GM19240 (cell line): ENCODE data around the gene KIR3DL3.
"Not testable (repeated sequence)": the region's sequence is repeated elsewhere in the genome, so short reads cannot be mapped to it uniquely, and the experiment has no call there.

Experiments used
- DNase-seq: peaks from one replicate; pipeline ENCODE4 v3.0.0; 2011; ENCODE audit warnings: low spot score; ENCODE audit not compliant: insufficient read length

KIR3DL3 gene

DNA sequence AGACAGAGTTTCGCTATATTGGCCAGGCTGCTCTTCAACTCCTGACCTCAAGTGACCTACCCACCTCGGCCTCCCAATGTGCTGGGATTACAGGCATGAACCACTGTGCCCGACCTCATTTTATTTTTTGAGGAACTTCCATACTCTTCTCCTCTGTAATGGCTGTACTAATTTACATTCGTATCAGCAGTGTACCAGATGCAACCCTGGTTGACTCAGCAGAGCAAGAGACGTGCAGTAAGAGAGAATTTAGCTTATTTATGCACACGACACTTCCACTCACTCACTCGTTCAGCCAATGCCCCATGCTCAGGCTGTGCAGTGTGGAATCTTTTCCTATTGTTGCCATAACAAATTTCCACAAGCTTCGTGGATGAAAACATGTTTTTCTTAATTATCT is 6.9 kb downstream of the KIR3DL3 start:
- DNase-seq, result no peak

GRCh38 chr19:54738306-54738705 is 14.1 kb downstream of the KIR3DL3 start, which contains the start of gene KIR2DL3:
KIR2DL3 (plus strand) TSS chr19:54738513; CDS start chr19:54738546, 33 bp downstream.
- DNase-seq, result not testable (repeated sequence)

DNA sequence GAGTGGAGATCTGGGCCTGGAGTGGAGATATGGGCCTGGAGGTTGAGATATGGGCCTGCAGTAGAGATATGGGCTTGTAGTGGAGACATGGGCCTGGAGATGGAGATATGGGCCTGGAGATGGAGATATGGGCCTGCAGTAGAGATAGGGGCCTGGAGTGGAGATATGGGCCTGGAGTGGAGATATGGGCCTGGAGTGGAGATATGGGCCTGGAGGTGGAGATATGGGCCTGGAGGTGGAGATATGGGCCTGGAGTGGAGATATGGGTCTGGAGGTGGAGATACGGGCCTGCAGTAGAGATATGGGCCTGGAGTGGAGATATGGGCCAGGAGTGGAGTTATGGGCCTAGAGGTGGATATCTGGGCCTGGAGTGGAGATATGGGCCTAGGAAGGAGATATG is 14.5 kb downstream of the KIR3DL3 start:
- DNase-seq, result no peak

DNA sequence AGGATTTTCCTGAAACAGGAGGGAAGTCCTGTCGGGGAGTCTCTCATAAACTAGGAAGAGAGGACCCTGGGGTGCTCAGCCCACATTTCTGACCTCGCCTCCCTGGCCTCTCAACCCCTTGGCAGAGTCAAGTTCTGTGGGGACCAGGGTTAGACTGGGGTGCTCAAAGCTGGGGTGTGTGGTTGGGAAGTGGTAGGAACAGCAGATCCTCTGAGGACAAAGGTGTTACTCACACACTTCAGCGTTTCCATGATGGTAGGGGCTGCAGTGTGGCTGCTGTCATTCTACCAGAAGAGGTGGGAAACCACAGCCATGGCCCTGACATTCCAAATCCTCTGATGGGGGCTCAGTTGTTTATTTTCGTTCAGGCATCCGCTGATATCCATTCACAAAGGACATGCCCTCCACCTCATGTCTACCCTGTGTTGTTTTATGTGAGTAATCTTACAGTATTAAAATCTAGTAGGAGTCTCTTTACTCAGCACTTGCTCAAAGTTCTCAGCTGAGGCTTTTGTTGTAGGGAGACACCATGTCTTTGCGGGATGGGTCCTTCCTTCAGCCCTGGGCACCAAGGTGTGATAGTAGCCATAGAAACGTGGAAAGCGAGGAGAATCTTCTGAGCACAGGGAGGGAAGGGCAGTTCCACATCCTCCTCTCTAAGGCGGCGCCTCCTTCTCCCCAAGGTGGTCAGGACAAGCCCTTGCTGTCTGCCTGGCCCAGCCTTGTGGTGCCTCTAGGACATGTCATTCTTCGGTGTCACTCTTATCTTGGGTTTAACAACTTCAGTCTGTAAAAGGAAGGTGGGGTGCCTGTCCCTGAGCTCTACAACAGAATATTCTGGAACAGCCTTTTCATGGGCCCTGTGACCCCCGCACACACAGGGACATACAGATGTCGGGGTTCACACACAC is 15.6 kb downstream of the KIR3DL3 start:
- no peak for DNase-seq

- not testable (repeated sequence) for DNase-seq
Measured at GRCh38 chr19:54741950-54742349, 17.7 kb downstream of the KIR3DL3 start.

DNA sequence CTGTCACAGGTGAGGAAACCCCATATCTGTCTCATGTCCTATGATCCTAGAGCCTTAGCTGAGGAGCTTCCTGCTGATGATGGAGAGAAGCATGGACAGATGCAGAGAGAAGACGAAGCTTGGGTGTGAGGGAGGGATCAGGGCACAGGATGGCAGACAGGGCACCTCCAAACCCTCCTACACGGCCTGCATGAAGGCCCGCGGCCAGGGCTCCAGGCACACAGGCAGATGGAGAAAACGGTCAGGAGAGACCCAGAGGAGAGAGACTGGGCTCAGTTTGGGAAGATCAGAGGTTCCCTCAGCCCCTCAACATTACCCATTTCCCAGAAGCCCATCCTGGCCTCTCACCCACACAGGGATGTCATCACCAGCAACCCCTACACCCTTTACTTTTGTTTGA is 19.8 kb downstream of the KIR3DL3 start:
- DNase-seq, result not testable (repeated sequence)

- not testable (repeated sequence) for DNase-seq
Measured at GRCh38 chr19:54747614-54748322, 23.5 kb downstream of the KIR3DL3 start.

DNA sequence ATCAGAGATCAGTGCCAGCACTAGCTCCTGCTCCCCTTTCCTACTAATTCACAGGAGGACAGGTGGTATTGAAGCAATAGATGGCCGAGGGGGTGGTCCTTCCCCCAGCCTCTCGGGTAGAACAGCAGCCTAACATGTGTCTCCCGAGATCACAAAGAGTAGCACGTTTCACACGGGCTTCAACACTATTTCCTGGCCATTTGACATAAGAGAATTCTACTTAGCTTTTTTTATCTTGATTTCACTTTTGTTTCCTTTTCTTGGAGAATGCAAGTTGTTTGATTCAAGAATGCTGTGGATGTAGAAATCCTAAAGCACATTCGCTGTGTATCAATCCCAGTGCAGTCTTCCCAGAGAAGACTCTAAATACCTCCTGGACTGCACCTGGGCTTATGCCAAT is 26.0 kb downstream of the KIR3DL3 start:
- DNase-seq, result not testable (repeated sequence)

- DNase-seq, result not testable (repeated sequence)
Measured at GRCh38 chr19:54756204-54757110, 32.2 kb downstream of the KIR3DL3 start.

DNA sequence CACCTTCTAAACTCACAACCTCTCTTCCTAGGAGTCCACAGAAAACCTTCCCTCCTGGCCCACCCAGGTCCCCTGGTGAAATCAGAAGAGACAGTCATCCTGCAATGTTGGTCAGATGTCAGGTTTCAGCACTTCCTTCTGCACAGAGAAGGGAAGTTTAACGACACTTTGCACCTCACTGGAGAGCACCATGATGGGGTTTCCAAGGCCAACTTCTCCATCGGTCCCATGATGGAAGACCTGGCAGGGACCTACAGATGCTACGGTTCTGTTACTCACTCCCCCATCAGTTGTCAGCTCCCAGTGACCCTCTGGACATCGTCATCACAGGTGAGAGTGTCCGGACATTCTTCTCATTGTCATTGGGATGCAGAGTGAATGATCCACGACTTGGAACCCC is 34.3 kb downstream of the KIR3DL3 start:
- DNase-seq, result not testable (repeated sequence)

DNA sequence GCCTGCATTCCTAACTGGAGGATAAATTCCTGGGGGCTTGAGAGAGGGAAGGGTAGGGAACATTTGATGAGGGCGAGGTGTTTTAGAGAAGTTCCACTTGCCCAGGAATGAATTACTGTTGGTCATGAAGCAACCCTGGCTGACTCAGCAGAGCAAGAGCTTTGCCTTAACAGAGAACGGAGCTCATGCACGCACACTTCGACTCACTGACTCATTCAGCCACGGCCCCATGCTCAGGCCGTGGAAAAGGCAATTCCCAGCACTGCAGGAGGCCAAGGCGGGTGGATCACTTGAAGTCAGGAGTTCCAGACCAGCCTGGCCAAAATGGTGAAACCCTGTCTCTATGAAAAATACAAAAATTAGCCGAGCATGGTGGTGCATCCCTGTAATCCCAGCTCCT is 40.0 kb downstream of the KIR3DL3 start:
- not testable (repeated sequence) for DNase-seq

DNA sequence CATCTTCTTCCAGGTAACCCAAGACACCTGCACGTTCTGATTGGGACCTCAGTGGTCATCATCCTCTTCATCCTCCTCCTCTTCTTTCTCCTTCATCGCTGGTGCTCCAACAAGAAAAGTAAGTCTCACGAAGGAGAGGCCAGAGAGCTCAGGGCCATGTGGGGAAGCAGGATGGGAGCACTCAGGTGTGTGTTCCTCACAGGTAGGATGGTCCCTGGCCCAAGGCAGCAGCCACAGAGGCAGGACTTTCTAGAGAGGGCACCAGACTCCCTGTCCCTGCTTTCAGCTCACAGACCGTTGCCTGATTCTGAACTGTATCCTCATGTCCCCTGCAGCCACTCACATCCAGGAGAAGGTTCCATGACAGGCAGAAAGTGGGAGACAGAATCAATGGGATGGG is 42.2 kb downstream of the KIR3DL3 start:
- not testable (repeated sequence) for DNase-seq

DNA sequence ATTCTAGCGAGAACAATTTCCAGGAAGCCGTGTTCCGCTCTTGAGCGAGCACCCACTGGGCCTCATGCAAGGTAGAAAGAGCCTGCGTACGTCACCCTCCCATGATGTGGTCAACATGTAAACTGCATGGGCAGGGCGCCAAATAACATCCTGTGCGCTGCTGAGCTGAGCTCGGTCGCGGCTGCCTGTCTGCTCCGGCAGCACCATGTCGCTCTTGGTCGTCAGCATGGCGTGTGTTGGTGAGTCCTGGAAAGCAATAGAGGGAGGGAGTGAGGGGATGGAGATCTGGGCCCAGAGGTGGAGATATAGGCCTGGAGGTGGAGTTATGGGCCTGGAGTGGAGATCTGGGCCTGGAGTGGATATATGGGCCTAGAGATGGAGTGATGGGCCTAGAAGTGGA is 45.4 kb downstream of the KIR3DL3 start, which contains the start of gene KIR2DL1:
TSS of gene KIR2DL1 (plus strand) at position 148 of the 400 bp plus-strand sequence. CDS start at position 206, 58 bp downstream.
- not testable (repeated sequence) for DNase-seq

DNA sequence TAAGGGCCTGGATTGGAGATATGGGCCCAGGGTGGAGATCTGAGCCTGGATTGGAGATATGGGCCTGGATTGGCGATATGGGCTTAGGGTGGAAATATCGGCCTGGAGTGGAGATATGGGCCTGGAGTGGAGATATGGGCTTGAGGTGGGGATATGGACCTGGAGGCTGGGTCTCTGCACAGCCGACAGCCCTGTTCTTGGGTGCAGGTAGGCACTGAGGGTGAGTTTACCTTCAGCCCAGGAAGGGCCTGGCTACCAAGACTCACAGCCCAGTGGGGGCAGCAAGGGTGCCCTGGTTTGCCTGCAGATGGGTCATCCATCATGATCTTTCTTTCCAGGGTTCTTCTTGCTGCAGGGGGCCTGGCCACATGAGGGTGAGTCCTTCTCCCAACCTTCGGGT is 46.3 kb downstream of the KIR3DL3 start:
- not testable (repeated sequence) for DNase-seq

GRCh38 chr19:54771018-54771960 is 47.0 kb downstream of the KIR3DL3 start:
- DNase-seq, result not testable (repeated sequence)

DNA sequence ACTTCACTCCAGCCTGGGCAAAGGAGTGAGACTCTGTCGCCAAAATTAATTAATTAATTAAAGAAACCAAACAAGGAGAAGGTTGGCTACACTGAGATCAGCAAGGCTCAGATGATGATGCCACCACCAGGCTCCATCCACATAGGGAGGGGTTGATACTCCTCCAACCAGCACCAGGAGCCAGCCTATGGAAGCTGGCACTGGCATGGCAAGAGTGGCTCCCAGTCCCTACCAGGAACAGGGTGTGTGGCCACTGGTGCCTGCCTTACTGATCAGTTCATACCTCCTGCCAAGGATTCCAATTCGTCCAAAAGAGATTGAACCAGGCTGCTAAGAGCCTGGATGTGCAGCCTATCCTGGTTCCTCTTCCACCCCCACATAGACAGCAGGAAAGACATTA is 48.4 kb downstream of the KIR3DL3 start:
- DNase-seq, result not testable (repeated sequence)

DNA sequence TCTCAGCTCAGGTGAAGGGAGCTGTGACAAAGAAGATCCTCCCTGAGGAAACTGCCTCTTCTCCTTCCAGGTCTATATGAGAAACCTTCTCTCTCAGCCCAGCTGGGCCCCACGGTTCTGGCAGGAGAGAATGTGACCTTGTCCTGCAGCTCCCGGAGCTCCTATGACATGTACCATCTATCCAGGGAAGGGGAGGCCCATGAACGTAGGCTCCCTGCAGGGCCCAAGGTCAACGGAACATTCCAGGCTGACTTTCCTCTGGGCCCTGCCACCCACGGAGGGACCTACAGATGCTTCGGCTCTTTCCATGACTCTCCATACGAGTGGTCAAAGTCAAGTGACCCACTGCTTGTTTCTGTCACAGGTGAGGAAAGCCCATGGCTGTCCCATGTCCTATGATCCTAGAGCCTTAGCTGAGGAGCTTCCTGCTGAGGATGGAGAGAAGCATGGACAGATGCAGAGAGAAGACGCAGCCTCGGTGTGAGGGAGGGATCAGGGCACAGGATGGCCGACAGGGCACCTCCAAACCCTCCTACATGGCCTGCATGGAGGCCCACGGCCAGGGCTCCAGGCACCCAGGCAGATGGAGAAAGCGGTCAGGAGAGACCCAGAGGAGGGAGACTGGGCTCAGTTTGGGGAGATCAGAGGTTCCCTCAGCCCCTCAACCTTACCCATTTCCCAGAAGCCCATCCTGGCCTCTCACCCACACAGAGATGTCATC is 51.0 kb downstream of the KIR3DL3 start:
- DNase-seq, result not testable (repeated sequence)

- not testable (repeated sequence) for DNase-seq
Measured at GRCh38 chr19:54775830-54776229, 51.6 kb downstream of the KIR3DL3 start.

DNA sequence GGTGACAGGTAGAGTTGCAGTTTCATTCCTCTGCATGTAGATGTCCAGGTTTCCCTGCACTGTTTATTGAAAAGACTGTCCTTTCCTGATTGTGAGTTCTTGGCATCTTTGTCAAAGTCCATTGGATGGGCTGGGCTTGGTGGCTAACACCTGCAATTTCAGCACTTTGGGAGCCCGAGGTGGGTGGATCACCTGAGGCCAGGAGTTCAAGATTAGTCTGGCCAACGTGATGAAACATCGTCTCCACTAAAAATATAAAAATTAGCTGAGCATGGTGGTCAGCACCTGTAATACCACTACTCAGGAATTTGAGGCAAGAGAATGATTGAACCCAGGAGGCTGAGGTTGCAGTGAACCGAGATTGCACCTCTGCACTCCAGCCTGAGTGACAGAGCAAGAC is 53.6 kb downstream of the KIR3DL3 start:
- DNase-seq, result not testable (repeated sequence)
